HG03439 (cell line): Measurements from ENCODE around the gene SIGLEC9.

Experiments used
- ATAC-seq: cut with Tn5 transposase; IDR thresholded peaks from one replicate; pipeline ENCODE4 v1.9.1; 2021; ENCODE audit warnings: mild to moderate bottlenecking, moderate library complexity; ENCODE audit not compliant: unreplicated experiment

Gene SIGLEC9

DNA sequence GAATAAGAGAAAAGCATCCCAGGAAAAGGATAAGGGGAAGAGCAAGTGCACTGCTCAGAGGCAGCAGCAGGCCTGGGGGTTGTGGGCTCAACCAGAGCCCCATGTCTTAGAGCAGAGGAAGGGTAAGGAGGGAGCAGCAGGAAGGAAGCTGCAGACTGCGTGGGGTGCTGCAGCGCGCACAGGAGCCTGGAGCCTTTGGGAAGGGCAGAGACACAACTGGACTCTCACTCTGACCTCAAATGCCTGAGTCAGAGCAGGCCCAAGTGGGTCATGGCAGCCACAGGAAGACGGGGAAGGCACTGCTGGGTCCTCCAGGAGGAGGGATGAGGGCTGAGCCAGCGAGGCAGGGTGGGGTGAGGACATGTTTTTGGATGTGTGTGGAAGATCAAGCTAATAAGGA, 49.0 kb downstream of the SIGLEC9 start:
- no peak for ATAC-seq

DNA sequence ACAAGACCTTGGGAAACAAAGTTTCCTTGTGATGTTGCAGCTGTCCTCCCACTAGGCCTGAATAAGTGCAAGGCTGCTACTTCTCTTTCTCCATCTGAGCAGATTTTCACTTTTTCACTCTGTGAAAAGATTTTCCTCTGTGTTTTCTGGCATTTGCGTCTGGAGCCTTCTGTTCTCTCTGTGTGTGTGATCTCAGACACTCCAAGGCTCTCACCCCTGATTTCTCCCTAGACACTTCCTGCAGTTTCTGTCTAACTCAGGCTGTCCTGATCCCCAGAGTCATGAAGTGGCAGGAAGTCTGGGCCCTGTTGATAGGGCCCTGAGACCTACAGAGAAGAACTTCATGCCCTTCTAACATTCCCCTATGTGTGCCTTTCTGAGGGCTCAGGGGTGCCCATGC, 54.5 kb downstream of the SIGLEC9 start:
- ATAC-seq: no peak
